HG03558 (cell line): Measurements from ENCODE around the gene TMSB4X.
"Not testable (repeated sequence)": the region's sequence is repeated elsewhere in the genome, so short reads cannot be mapped to it uniquely, and the experiment has no call there.

Source experiments
- ATAC-seq: cut with Tn5 transposase; IDR thresholded peaks from one replicate; pipeline ENCODE4 v1.9.1; 2021; ENCODE audit warnings: moderate number of reproducible peaks; ENCODE audit not compliant: unreplicated experiment; ENCODE audit errors: extremely low read depth

The TMSB4X gene

DNA sequence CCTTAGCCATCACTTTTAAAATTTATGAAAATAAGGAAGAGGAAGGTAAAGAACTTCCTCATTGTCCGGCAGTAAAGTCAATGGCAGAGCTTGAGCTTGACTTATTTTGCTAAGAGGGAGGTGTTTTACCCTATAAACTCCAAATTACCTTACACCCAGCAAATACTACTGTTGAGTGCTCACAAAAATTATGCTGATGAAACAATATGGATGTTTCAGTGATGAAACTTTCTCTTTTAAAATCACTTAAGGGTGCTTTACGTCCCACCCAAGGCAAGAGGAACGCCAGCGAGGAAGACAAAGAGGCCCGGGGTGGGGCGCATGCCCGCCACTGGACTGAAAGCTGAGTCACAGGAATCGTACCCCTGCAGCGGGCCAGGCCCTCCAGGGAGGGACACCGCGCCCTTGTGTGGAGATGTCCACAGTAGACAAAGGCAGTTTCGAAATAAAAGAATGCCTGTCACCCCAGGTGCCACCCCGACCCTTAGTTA, 560 bp upstream of the TMSB4X start:
- ATAC-seq: no peak

DNA sequence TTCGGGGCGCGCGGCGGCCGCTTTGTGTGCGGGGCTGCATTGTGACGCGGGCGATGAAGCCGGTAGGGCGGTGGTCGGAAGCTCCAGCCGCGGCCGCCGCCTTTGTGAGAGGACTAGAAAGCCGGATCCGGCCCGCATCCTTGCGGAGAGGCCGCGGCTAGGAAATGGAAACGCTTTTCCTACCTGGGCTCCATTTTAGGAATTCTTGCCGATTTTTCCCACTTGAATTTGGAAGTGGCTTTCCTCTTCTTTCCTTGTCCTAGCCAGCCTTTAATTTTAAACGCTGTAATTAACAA, 708 bp downstream of the TMSB4X start:
- ATAC-seq: no peak

- ATAC-seq: no peak
Measured at GRCh38 chrX:12975991-12976558, 1.2 kb downstream of the TMSB4X start.

GRCh38 chrX:12976819-12977732, 2.2 kb downstream of the TMSB4X start:
- not testable (repeated sequence) for ATAC-seq

DNA sequence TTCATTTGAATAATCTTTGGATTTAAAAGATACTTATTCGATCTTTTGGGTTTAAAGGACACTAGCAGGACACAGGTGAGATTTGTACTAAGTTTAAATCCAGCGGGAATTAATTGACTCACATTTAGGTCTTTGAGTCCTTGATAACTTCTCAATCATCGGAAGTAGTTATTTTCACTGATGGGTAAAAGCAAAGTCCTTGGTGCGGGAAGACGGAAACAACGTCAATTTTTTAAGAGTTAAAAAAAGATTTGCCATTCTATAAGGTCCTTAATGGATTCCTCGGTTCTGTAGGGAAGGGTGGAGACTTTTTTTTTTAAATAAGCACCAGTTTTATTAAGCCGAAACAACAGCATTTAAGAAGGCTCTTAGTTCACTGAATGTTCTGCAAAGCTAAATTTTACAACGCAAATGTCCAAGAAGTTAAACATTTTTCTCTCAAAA, 2.9 kb downstream of the TMSB4X start:
- ATAC-seq: peak; percentile 2

DNA sequence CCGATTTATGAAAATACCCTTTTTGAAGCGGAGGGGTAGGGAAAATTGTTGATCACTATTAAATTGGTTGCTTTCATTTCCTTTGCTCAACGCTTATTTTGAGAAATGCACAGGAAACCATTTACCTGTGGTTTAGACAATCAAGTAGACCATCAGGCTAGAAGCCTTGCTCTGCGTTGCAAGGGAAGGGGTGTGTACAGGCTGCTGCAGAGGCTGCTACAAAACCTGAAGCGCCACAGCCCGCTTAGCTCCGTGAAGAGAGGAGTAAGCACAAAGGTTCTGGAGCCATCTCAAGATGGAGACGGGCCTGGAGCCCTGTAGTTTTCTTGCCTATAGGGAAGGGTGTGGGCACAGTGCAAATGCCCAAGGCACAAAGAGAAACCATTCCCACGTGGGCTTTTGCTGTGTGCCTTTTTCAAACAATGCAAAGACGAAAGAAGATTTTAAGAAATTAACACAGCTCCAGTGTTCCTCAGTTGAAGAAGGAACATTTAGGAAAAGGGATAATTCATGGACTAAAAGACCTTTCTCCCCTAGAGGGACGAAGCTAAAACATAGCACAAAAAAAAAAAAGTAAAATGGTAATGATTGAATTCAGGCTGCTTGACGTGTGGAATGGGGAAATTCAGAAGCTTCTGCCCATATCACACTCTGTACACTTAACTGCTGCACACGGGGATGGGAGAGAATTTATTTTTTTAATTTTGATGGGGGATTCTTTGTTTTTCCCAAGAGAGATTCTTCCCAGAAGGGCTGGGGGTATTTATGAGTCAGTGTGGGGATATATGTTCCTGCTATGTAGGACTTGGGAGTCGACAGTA, 3.5 kb downstream of the TMSB4X start:
- peak; percentile 38 for ATAC-seq

- ATAC-seq: no peak
Measured at GRCh38 chrX:12979026-12979607, 4.2 kb downstream of the TMSB4X start.

DNA sequence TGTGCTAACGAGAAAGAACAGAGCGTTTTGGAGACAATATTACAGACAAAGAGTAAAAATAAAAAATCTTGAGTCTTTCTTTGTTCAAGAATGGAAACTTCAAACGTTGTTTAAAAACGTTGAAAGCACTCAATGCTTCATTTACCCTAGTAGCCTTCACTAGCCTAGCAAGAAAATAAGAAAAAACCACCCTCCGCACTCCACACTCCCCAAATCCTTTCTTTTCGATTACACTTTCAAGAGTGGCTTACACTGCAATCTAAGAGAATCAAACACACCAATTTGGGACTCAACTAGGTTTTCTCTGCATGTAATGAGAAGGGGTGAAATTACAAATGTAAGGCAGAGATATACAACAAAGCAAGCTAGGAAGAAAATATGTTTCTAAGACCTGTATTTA, 4.7 kb downstream of the TMSB4X start:
- no peak for ATAC-seq

GRCh38 chrX:12980039-12980438, 5.1 kb downstream of the TMSB4X start:
- not testable (repeated sequence) for ATAC-seq

GRCh38 chrX:12981880-12982279, 7.0 kb downstream of the TMSB4X start:
- no peak for ATAC-seq

DNA sequence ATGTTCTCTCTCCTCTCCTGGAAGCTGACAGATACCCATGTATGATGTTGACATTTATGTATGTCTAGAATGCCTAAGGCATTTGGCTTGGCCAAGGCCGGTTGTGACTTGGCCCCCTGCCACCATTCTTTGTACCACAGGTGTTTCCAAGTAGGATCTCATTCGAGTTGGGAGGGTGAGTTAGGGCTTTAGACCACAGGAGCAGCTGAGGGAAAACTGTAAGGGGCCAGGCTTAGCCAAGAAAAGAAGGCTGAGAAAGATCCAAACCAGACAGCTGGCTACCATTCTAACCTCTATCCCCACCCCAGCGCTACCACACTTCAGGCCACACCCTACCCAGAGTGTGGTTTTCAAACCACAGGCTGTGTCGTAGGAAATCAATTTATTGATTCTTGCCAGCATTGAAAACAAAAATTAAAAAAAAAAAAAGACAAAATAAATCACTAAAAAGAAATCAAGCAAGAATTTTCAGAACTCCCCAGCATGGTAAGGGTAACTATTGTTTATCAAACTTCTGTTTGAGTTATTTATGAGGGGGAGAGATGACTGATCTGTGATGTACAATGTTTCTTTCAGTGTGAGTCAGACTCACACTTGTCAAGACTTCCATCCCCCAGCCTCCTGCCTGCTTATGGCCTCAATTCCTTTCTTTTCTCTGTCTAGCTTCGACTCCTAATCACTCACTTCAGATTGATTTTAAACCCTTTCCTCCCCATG, 9.9 kb downstream of the TMSB4X start:
- peak; percentile 59 for ATAC-seq

GRCh38 chrX:12985331-12985730, 10.4 kb downstream of the TMSB4X start:
- no peak for ATAC-seq

DNA sequence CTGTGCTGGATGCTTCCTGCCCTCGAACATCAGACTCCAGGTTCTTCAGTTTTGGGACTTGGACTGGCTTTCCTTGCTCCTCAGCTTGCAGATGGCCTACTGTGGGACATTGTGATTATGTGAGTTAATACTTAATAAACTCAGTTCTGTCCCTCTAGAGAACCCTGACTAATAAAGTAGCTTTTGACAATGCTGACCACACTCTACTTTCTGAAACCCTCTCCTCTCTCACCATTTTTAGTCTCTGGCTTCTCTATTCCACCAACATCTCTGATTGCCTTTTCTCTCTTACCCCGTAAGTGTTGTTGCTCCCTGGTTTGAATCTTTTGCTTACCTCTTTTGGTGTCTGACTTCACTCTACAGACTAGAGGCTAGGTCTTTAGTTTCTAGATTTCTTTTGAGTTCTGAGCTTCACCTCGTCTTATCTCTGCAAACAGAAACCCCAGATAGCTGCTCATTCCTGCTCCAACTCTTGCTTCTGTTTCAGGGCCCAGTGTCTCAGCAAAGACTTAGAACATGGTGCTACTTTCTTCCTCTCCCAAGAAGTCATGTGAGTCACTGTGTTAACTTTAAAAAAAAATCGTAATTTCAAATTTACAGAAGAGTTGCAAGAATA, 11.4 kb downstream of the TMSB4X start:
- ATAC-seq: peak; percentile 37

GRCh38 chrX:12986886-12987285, 12.0 kb downstream of the TMSB4X start:
- ATAC-seq: no peak

GRCh38 chrX:12987340-12987739, 12.4 kb downstream of the TMSB4X start:
- ATAC-seq: no peak

DNA sequence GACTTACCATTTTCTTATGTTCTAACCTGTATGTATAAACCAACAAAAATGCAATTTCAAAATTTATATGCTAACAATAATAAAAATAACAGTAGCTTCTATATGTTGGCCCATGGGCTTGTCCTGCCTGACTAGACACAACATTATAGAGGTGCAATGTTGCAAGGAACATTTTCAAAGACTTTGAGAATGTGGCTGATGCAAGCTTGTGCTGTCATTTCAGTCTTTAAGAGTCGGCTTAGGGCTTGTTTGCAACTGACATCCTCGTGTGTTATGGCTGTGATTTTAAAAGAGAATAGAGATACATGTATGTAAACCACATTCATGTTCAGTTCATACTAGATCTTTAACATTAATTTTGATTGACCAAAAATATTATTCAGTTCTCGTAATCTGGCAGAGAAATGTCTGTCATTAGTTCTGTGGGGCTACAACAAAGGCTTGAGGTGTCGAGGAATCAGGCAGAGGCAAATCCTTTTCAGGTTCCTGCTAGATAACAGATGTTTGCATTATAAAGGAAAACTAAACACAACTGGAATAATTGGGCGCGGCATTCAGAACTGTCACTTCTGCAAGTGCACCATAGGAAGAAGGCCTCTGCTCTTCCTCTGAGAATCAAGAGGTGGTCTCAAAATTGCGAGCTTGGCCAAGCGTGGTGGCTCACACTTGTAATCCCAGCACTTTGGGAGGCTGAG, 13.1 kb downstream of the TMSB4X start:
- no peak for ATAC-seq

GRCh38 chrX:12988797-12989196, 13.9 kb downstream of the TMSB4X start:
- no peak for ATAC-seq

- no peak for ATAC-seq
Measured at GRCh38 chrX:12989461-12989860, 14.6 kb downstream of the TMSB4X start.

GRCh38 chrX:12991575-12991974, 16.7 kb downstream of the TMSB4X start:
- no peak for ATAC-seq
